ENCODE results near the gene COMMD1. TPM values are rescaled to one million over a fixed set of nuclear protein-coding genes. Genes with fewer than 3 reads are reported as not detected.
"Not testable (repeated sequence)": the region's sequence is repeated elsewhere in the genome, so short reads cannot be mapped to it uniquely, and the experiment has no call there.

Gene COMMD1
- total and polyA plus RNA-seq, 7 donors: 33.6 to 67.3 (median 49.1) TPM

DNA sequence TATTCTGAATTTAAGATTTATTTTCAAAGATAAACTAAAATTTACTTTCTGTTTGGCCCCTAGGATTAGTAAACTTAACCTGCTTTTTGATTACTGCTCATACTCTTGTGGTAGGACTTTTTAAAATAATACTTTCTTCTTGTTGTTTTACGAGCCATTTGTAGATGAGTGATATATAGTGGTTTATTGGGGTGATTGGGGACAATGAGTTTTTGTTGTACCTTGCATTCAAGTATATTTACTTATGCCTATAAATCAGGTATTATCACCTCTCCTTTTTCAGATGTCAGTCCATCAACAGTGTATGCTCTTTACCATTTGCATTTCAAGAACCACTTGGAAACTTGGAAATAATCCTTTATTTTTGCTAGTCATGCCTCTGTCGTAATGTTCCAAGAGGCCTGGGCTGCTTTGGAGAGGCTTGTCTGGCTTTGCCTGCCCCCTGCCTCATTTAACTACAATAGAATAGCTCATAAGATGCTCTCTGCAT, 131.3 kb downstream of the COMMD1 start:
- Histone ChIP-seq H3K36me3 (ENCODE audit: insufficient read depth in 1 of 2, low read depth in 1 of 2) (no peaks in the 10 kb centered on the region), H3K9me3 (no peaks in the 10 kb centered on the region), H3K27me3 (ENCODE audit: insufficient read depth in 3 of 3, low read length in 2 of 3) (no peaks in the 10 kb centered on the region), H3K4me1 (peaks cover 9% of the 10 kb centered on the region), H3K27ac (no peak overlapping the region), H3K4me3 (no peak overlapping the region)
- WGBS, 3 donors: 80 to 87% (median 83%) methylated on average over 2 of the region's 2 CpGs
- DNase-seq: no peak
- intact Hi-C loops (cut with DNase I): no loop called here
- TF ChIP-seq, protein P1, sequence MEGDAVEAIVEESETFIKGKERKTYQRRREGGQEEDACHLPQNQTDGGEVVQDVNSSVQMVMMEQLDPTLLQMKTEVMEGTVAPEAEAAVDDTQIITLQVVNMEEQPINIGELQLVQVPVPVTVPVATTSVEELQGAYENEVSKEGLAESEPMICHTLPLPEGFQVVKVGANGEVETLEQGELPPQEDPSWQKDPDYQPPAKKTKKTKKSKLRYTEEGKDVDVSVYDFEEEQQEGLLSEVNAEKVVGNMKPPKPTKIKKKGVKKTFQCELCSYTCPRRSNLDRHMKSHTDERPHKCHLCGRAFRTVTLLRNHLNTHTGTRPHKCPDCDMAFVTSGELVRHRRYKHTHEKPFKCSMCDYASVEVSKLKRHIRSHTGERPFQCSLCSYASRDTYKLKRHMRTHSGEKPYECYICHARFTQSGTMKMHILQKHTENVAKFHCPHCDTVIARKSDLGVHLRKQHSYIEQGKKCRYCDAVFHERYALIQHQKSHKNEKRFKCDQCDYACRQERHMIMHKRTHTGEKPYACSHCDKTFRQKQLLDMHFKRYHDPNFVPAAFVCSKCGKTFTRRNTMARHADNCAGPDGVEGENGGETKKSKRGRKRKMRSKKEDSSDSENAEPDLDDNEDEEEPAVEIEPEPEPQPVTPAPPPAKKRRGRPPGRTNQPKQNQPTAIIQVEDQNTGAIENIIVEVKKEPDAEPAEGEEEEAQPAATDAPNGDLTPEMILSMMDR (IDR thresholded peaks at IDR 0.05): no peak
- no peak for ATAC-seq

DNA sequence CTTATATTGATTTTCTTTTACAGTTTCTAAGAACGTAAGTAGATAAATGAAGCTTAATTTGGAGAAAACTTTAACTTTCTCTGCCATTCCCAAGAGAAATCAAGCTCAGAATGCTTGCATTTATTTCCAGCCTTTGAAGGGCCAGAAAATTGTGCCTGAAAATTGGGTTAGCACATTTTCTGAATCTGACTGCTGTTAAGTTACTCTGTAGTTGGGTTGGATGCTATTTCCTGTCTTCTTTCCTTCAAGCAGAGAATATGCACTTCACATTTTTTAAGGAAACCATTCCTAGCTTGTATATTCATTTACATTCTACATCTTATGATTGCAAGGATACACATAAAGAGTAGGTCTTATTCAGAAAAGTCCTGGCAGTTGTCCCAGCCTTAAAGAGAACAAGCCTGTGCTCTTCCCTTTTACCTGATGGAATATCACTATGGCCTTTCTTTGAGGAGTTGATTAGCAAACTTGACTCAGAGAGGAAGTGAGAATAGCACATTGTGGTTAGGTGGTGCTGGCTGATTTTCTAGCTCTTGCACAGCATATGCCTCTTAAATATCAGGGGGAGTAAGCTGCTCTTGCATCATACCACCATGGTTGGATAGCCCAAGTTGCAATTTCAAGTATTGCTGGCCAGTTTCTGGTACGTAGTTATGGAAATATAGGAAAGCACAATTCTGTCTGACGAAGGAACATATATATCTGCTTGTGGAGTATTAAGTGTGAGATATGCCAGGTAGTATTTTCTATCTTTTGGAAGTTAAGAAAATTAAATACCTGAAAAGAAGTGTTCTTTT, 133.7 kb downstream of the COMMD1 start:
- H3K27me3 ChIP-seq (ENCODE audit: insufficient read depth in 3 of 3, low read length in 2 of 3): no peaks in the 10 kb centered on the region
- no peaks in the 10 kb centered on the region for H3K36me3 ChIP-seq (ENCODE audit: insufficient read depth in 1 of 2, low read depth in 1 of 2)
- no peak overlapping the region for H3K4me3 ChIP-seq
- TF ChIP-seq, protein P1 (IDR thresholded peaks at IDR 0.05): no peak
- no peak for DNase-seq
- peaks cover 8% of the 10 kb centered on the region for H3K4me1 ChIP-seq
- intact Hi-C loops (cut with DNase I): no loop called here
- no peak for ATAC-seq
- H3K9me3 ChIP-seq: no peaks in the 10 kb centered on the region
- WGBS, 3 donors: 92 to 93% (median 93%) methylated on average over 3 of the region's 3 CpGs
- no peak overlapping the region for H3K27ac ChIP-seq

DNA sequence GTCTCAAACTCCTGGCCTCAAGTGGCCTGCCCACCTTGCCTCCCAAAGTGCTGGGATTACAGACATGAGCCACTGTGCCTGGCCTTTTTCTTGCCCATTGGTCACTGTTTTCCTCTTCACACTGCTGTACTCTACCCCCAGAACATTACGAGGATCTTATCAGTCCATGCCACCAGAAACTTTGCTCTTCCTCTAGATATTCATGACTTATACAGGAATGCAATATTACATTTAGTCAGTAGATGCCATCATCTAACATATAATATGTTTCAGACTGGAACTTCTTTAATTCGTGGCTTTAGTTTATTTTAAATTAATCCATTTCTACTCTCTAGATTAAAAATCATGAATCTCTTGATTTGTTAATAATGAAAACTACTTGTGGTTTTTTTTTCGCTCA, 135.5 kb downstream of the COMMD1 start:
- DNase-seq (no peak), ATAC-seq (no peak)
- Histone ChIP-seq H3K4me3 (no peak overlapping the region), H3K27me3 (ENCODE audit: insufficient read depth in 3 of 3, low read length in 2 of 3) (no peaks in the 10 kb centered on the region), H3K4me1 (no peaks in the 10 kb centered on the region), H3K36me3 (ENCODE audit: insufficient read depth in 1 of 2, low read depth in 1 of 2) (no peaks in the 10 kb centered on the region), H3K27ac (no peak overlapping the region), H3K9me3 (peaks cover 8% of the 10 kb centered on the region)
- TF ChIP-seq, protein P1 (IDR thresholded peaks at IDR 0.05): no peak
- WGBS, 3 donors: 96 to 97% (median 96%) methylated on average over 3 of the region's 3 CpGs
- intact Hi-C loops (cut with DNase I): no loop called here

DNA sequence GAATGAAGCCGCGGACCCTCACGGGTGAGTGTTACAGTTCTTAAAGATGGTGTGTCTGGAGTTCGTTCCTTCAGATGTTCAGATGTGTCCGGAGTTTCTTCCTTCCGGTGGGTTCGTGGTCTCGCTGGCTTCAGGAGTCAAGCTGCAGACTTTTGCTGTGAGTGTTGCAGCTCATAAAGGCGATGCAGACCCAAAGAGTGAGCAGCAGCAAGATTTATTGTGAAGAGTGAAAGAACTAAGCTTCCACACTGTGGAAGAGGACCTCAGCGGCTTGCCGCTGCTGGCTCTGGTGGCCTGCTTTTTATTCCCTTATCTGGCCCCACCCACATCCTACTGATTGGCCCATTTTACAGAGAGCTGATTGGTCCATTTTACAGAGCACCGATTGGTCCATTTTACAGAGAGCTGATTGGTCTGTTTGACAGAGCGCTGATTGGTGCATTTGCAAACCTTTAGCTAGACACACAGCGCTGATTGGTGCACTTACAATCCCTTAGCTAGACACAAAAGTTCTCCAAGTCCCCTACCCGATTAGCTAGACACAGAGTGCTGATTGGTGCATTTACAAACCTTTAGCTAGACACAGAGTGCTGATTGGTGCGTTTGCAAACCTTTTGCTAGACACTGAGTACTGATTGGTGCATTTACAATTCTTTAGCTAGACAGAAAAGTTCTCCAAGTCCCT, 136.4 kb downstream of the COMMD1 start:
- H3K4me1 ChIP-seq; ATAC-seq; DNase-seq; H3K36me3 ChIP-seq (ENCODE audit: insufficient read depth in 1 of 2, low read depth in 1 of 2); H3K4me3 ChIP-seq; intact Hi-C loops (cut with DNase I); H3K27ac ChIP-seq; H3K27me3 ChIP-seq (ENCODE audit: insufficient read depth in 3 of 3, low read length in 2 of 3); H3K9me3 ChIP-seq: not testable (repeated sequence)
- WGBS, 3 donors: 97 to 99% (median 97%) methylated on average over 16 of the region's 16 CpGs

DNA sequence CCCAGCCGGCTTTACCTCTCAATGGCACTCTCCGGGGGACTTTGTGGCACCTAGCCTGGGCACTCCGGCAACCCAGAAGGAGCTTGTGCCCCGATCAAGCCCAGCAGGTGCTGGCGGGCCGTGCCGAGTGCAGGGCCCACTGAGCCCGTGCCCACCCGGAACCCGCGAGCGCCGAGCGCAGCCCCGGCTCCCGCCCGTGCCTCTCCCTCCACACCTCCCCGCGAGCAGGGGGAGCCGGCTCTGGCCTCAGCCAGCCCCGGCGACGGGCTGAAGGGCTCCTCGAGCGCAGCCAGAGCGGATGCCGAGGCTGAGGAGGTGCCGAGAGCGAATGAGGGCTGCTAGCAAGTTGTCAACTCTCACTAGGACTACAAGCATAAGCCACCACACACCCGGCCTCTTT, 136.9 kb downstream of the COMMD1 start:
- Histone ChIP-seq H3K27ac (no peak overlapping the region), H3K9me3 (peaks cover 8% of the 10 kb centered on the region), H3K27me3 (ENCODE audit: insufficient read depth in 3 of 3, low read length in 2 of 3) (no peaks in the 10 kb centered on the region), H3K4me3 (no peak overlapping the region), H3K4me1 (no peaks in the 10 kb centered on the region), H3K36me3 (ENCODE audit: insufficient read depth in 1 of 2, low read depth in 1 of 2) (no peaks in the 10 kb centered on the region)
- ATAC-seq (peak; percentile 13 to 38 (median 26)), DNase-seq (no peak)
- intact Hi-C loops (cut with DNase I): no loop called here
- TF ChIP-seq, protein P1 (IDR thresholded peaks at IDR 0.05): no peak
- 96 to 99% (median 97%) methylated on average over 28 to 30 of the region's 30 CpGs for WGBS, 3 donors

Data from psoas muscle (tissue), 8 donors.